ENCODE measurements around the gene SLC16A4. TPM values are rescaled to one million over a fixed set of nuclear protein-coding genes. Genes with fewer than 3 reads are reported as not detected.
A peak's percentile ranks its signal among the peaks of the same experiment; 100 is the strongest.

Gene SLC16A4
- total RNA-seq, 2 experiments from 2014 or later = 0.14 to 0.37 TPM

GRCh38 chr1:110384581-110385321 is 6.1 kb downstream of the SLC16A4 start:
- CTCF ChIA-PET = no interaction called here
- no peak overlapping the region for H3K4me3 Mint-ChIP-seq

GRCh38 chr1:110383251-110383990 is 7.4 kb downstream of the SLC16A4 start:
- no peak for DNase-seq
- no peaks in the 10 kb centered on the region for H3K9me3 Mint-ChIP-seq
- CTCF ChIA-PET = interaction anchor here (1.0 to 1.6 kb wide), 2 partner anchors 30 to 63 kb away, joined by 3 to 6 read pairs; no protein-coding TSS in a partner anchor
- peak overlapping the region; percentile 67 for H3K27ac Mint-ChIP-seq
- peaks cover 19% of the 10 kb centered on the region for H3K4me1 Mint-ChIP-seq (ENCODE audit: low read depth)
- H3K36me3 Mint-ChIP-seq (ENCODE audit: low read depth) = peaks cover 2% of the 10 kb centered on the region
- H3K27me3 Mint-ChIP-seq (ENCODE audit: low read depth) = no peaks in the 10 kb centered on the region
- intact Hi-C loops (cut with micrococcal nuclease) = no loop called here
- peak overlapping the region; percentile 44 for H3K4me3 Mint-ChIP-seq

More at GRCh38 chr1:110384581-110385321, 6.1 kb downstream of the SLC16A4 start:
- H3K9me3 Mint-ChIP-seq = no peaks in the 10 kb centered on the region
- peaks cover 2% of the 10 kb centered on the region for H3K36me3 Mint-ChIP-seq (ENCODE audit: low read depth)
- no peak overlapping the region for H3K27ac Mint-ChIP-seq
- H3K4me1 Mint-ChIP-seq (ENCODE audit: low read depth) = peaks cover 19% of the 10 kb centered on the region
- H3K27me3 Mint-ChIP-seq (ENCODE audit: low read depth) = no peaks in the 10 kb centered on the region
- intact Hi-C loops (cut with micrococcal nuclease) = no loop called here
- no peak for DNase-seq

GRCh38 chr1:110380672-110381283 is 10.0 kb downstream of the SLC16A4 start:
- CTCF ChIA-PET = no interaction called here
- no peaks in the 10 kb centered on the region for H3K9me3 Mint-ChIP-seq
- no peak overlapping the region for H3K27ac Mint-ChIP-seq
- peaks cover 7% of the 10 kb centered on the region for H3K36me3 Mint-ChIP-seq (ENCODE audit: low read depth)
- peaks cover 15% of the 10 kb centered on the region for H3K4me1 Mint-ChIP-seq (ENCODE audit: low read depth)
- DNase-seq = no peak
- H3K27me3 Mint-ChIP-seq (ENCODE audit: low read depth) = no peaks in the 10 kb centered on the region
- intact Hi-C loops (cut with micrococcal nuclease) = no loop called here
- no peak overlapping the region for H3K4me3 Mint-ChIP-seq

GRCh38 chr1:110375490-110375889 is 15.3 kb downstream of the SLC16A4 start:
- CTCF ChIA-PET = no interaction called here
- H3K36me3 Mint-ChIP-seq (ENCODE audit: low read depth) = peaks cover 7% of the 10 kb centered on the region
- intact Hi-C loops (cut with micrococcal nuclease) = no loop called here
- no peak overlapping the region for H3K27ac Mint-ChIP-seq
- DNase-seq = no peak
- H3K27me3 Mint-ChIP-seq (ENCODE audit: low read depth) = no peaks in the 10 kb centered on the region
- peaks cover 9% of the 10 kb centered on the region for H3K4me1 Mint-ChIP-seq (ENCODE audit: low read depth)
- H3K4me3 Mint-ChIP-seq = no peak overlapping the region
- H3K9me3 Mint-ChIP-seq = no peaks in the 10 kb centered on the region

GRCh38 chr1:110370827-110371226 is 20.0 kb downstream of the SLC16A4 start:
- CTCF ChIA-PET = no interaction called here
- intact Hi-C loops (cut with micrococcal nuclease) = loop anchor here (5.0 kb wide), 1 partner anchor 36 kb away; the partner anchor contains the start of gene LAMTOR5
- DNase-seq = peak; percentile 31
- H3K9me3 Mint-ChIP-seq = no peaks in the 10 kb centered on the region
- H3K4me3 Mint-ChIP-seq = no peak overlapping the region
- H3K36me3 Mint-ChIP-seq (ENCODE audit: low read depth) = peaks cover 6% of the 10 kb centered on the region
- no peaks in the 10 kb centered on the region for H3K27me3 Mint-ChIP-seq (ENCODE audit: low read depth)
- peaks cover 16% of the 10 kb centered on the region for H3K4me1 Mint-ChIP-seq (ENCODE audit: low read depth)
- H3K27ac Mint-ChIP-seq = no peak overlapping the region

- H3K4me3 Mint-ChIP-seq = no peak overlapping the region
- peaks cover 24% of the 10 kb centered on the region for H3K36me3 Mint-ChIP-seq (ENCODE audit: low read depth)
- H3K4me1 Mint-ChIP-seq (ENCODE audit: low read depth) = peaks cover 4% of the 10 kb centered on the region
- intact Hi-C loops (cut with micrococcal nuclease) = no loop called here
- H3K27me3 Mint-ChIP-seq (ENCODE audit: low read depth) = no peaks in the 10 kb centered on the region
- no peaks in the 10 kb centered on the region for H3K9me3 Mint-ChIP-seq
- DNase-seq = no peak
- CTCF ChIA-PET = interaction anchor here (1.1 kb wide), 1 partner anchor 132 kb away, joined by 5 read pairs; no protein-coding TSS in a partner anchor
- no peak overlapping the region for H3K27ac Mint-ChIP-seq
These were observed 26.6 kb downstream of the SLC16A4 start for GRCh38 chr1:110364221-110364620.

- H3K4me3 Mint-ChIP-seq = no peak overlapping the region
- DNase-seq = no peak
- CTCF ChIA-PET = interaction anchor here (0.7 to 1.2 kb wide), 2 partner anchors 159 to 165 kb away, joined by 3 read pairs; no protein-coding TSS in a partner anchor
- H3K9me3 Mint-ChIP-seq = no peaks in the 10 kb centered on the region
- H3K36me3 Mint-ChIP-seq (ENCODE audit: low read depth) = peaks cover 24% of the 10 kb centered on the region
- intact Hi-C loops (cut with micrococcal nuclease) = no loop called here
- H3K27me3 Mint-ChIP-seq (ENCODE audit: low read depth) = no peaks in the 10 kb centered on the region
- H3K4me1 Mint-ChIP-seq (ENCODE audit: low read depth) = peaks cover 5% of the 10 kb centered on the region
- no peak overlapping the region for H3K27ac Mint-ChIP-seq
These were observed 29.0 kb downstream of the SLC16A4 start for GRCh38 chr1:110361856-110362255.

- no peak for DNase-seq
- no peak overlapping the region for H3K4me3 Mint-ChIP-seq
- no peaks in the 10 kb centered on the region for H3K27me3 Mint-ChIP-seq (ENCODE audit: low read depth)
- intact Hi-C loops (cut with micrococcal nuclease) = no loop called here
- H3K36me3 Mint-ChIP-seq (ENCODE audit: low read depth) = peaks cover 30% of the 10 kb centered on the region
- H3K9me3 Mint-ChIP-seq = no peaks in the 10 kb centered on the region
- CTCF ChIA-PET = no interaction called here
- no peak overlapping the region for H3K27ac Mint-ChIP-seq
- H3K4me1 Mint-ChIP-seq (ENCODE audit: low read depth) = peaks cover 14% of the 10 kb centered on the region
These were observed 30.4 kb downstream of the SLC16A4 start for GRCh38 chr1:110360431-110360830.

- intact Hi-C loops (cut with micrococcal nuclease) = no loop called here
- H3K4me1 Mint-ChIP-seq (ENCODE audit: low read depth) = peaks cover 36% of the 10 kb centered on the region
- no peak overlapping the region for H3K27ac Mint-ChIP-seq
- H3K4me3 Mint-ChIP-seq = no peak overlapping the region
- no peaks in the 10 kb centered on the region for H3K27me3 Mint-ChIP-seq (ENCODE audit: low read depth)
- no peak for DNase-seq
- CTCF ChIA-PET = interaction anchor here (1.0 kb wide), 1 partner anchor 149 kb away, joined by 3 read pairs; no protein-coding TSS in a partner anchor
- peaks cover 16% of the 10 kb centered on the region for H3K36me3 Mint-ChIP-seq (ENCODE audit: low read depth)
- H3K9me3 Mint-ChIP-seq = no peaks in the 10 kb centered on the region
These were observed 34.4 kb downstream of the SLC16A4 start for GRCh38 chr1:110356379-110356778.

GRCh38 chr1:110355321-110355720 is 35.5 kb downstream of the SLC16A4 start:
- Mint-ChIP-seq H3K4me1 (ENCODE audit: low read depth) (peaks cover 40% of the 10 kb centered on the region), H3K27me3 (ENCODE audit: low read depth) (no peaks in the 10 kb centered on the region), H3K27ac (no peak overlapping the region), H3K9me3 (no peaks in the 10 kb centered on the region), H3K4me3 (no peak overlapping the region), H3K36me3 (ENCODE audit: low read depth) (peaks cover 10% of the 10 kb centered on the region)
- CTCF ChIA-PET = no interaction called here
- DNase-seq = no peak
- intact Hi-C loops (cut with micrococcal nuclease) = loop anchor here (2.0 kb wide), 1 partner anchor 15 kb away; no protein-coding TSS in a partner anchor

GRCh38 chr1:110350360-110350759 is 40.5 kb downstream of the SLC16A4 start:
- Mint-ChIP-seq H3K4me1 (ENCODE audit: low read depth) (peaks cover 75% of the 10 kb centered on the region), H3K27ac (no peak overlapping the region), H3K27me3 (ENCODE audit: low read depth) (no peaks in the 10 kb centered on the region), H3K36me3 (ENCODE audit: low read depth) (peaks cover 34% of the 10 kb centered on the region), H3K4me3 (no peak overlapping the region), H3K9me3 (no peaks in the 10 kb centered on the region)
- intact Hi-C loops (cut with micrococcal nuclease) = no loop called here
- CTCF ChIA-PET = interaction anchor here (2.2 kb wide), 1 partner anchor 62 kb away, joined by 8 read pairs; no protein-coding TSS in a partner anchor
- DNase-seq = no peak

GRCh38 chr1:110348771-110349170 is 42.1 kb downstream of the SLC16A4 start:
- CTCF ChIA-PET = interaction anchor here (0.6 to 2.2 kb wide), 8 partner anchors 9 to 642 kb away, joined by 3 to 8 read pairs (median 6); no protein-coding TSS in a partner anchor
- Mint-ChIP-seq H3K4me1 (ENCODE audit: low read depth) (peaks cover 79% of the 10 kb centered on the region), H3K27me3 (ENCODE audit: low read depth) (no peaks in the 10 kb centered on the region), H3K27ac (no peak overlapping the region), H3K4me3 (peak overlapping the region; percentile 1), H3K36me3 (ENCODE audit: low read depth) (peaks cover 45% of the 10 kb centered on the region), H3K9me3 (no peaks in the 10 kb centered on the region)
- intact Hi-C loops (cut with micrococcal nuclease) = no loop called here
- no peak for DNase-seq

Measured in activated naive CD4-positive, alpha-beta T cell treated with anti-CD3 and anti-CD28 coated beads for 36 hours (primary cell).